DMS79 (cell line): ENCODE data around the gene CCNQ.
"Not testable (repeated sequence)": the region's sequence is repeated elsewhere in the genome, so short reads cannot be mapped to it uniquely, and the experiment has no call there.

Experiments
- DNase-seq: peaks from one replicate; lab custom pipeline; 2025; lab: John Stamatoyannopoulos, UW

The CCNQ gene

GRCh38 chrX:153623310-153624029, 24.5 kb upstream of the CCNQ start:
- DNase-seq: no peak

GRCh38 chrX:153622661-153623309, 23.8 kb upstream of the CCNQ start:
- no peak for DNase-seq

- no peak for DNase-seq
Observed at GRCh38 chrX:153621949-153622598, 23.1 kb upstream of the CCNQ start.

- DNase-seq: no peak
Observed at GRCh38 chrX:153620576-153620975, 21.6 kb upstream of the CCNQ start.

- DNase-seq: no peak
Observed at GRCh38 chrX:153614818-153615217, 15.9 kb upstream of the CCNQ start.

GRCh38 chrX:153612413-153612812, 13.5 kb upstream of the CCNQ start:
- DNase-seq: no peak

- DNase-seq: no peak
Observed at GRCh38 chrX:153611298-153612095, 12.6 kb upstream of the CCNQ start.

GRCh38 chrX:153610836-153611213, 11.9 kb upstream of the CCNQ start:
- no peak for DNase-seq

GRCh38 chrX:153609917-153610835, 11.2 kb upstream of the CCNQ start:
- peak; percentile 27 for DNase-seq

GRCh38 chrX:153608806-153609205, 9.9 kb upstream of the CCNQ start:
- DNase-seq: no peak

- no peak for DNase-seq
Observed at GRCh38 chrX:153608376-153608775, 9.4 kb upstream of the CCNQ start.

- DNase-seq: no peak
Observed at GRCh38 chrX:153606503-153606902, 7.6 kb upstream of the CCNQ start.

GRCh38 chrX:153604666-153605380, 5.9 kb upstream of the CCNQ start:
- DNase-seq: not testable (repeated sequence)

- no peak for DNase-seq
Observed at GRCh38 chrX:153603131-153603656, 4.3 kb upstream of the CCNQ start.

GRCh38 chrX:153602601-153603000, 3.7 kb upstream of the CCNQ start:
- DNase-seq: no peak

- no peak for DNase-seq
Observed at GRCh38 chrX:153601511-153602110, 2.7 kb upstream of the CCNQ start.

- DNase-seq: no peak
Observed at GRCh38 chrX:153600921-153601320, 2.0 kb upstream of the CCNQ start.

GRCh38 chrX:153600032-153600373, 1.1 kb upstream of the CCNQ start:
- DNase-seq: no peak

- peak; percentile 53 for DNase-seq
Observed at GRCh38 chrX:153599192-153600031, 473 bp upstream of the CCNQ start.
